Stimulated activated naive CD4-positive, alpha-beta T cell treated with Interleukin-2 at 50 U/mL for 16 hours (primary cell): ENCODE results near the gene COL20A1.
"Not testable (repeated sequence)": the region's sequence is repeated elsewhere in the genome, so short reads cannot be mapped to it uniquely, and the experiment has no call there.

Experiments used
- DNase-seq: peaks from one replicate; lab custom pipeline; 2025; lab: John Stamatoyannopoulos, UW

COL20A1 gene

GRCh38 chr20:63291811-63292210 is 1.2 kb upstream of the COL20A1 start:
- DNase-seq = no peak

GRCh38 chr20:63292292-63292701 is 689 bp upstream of the COL20A1 start:
- no peak for DNase-seq

- DNase-seq = no peak
These were observed 470 bp downstream of the COL20A1 start for GRCh38 chr20:63293456-63293855.

GRCh38 chr20:63293871-63294535 is 1.0 kb downstream of the COL20A1 start:
- no peak for DNase-seq

GRCh38 chr20:63294536-63294900 is 1.5 kb downstream of the COL20A1 start:
- no peak for DNase-seq

GRCh38 chr20:63295018-63295417 is 2.0 kb downstream of the COL20A1 start:
- no peak for DNase-seq

- no peak for DNase-seq
These were observed 2.4 kb downstream of the COL20A1 start for GRCh38 chr20:63295422-63295821.

- DNase-seq = no peak
These were observed 2.9 kb downstream of the COL20A1 start for GRCh38 chr20:63295846-63296245.

- DNase-seq = no peak
These were observed 3.7 kb downstream of the COL20A1 start for GRCh38 chr20:63296531-63297299.

- no peak for DNase-seq
These were observed 4.4 kb downstream of the COL20A1 start for GRCh38 chr20:63297371-63297781.

GRCh38 chr20:63297796-63298572 is 5.0 kb downstream of the COL20A1 start:
- DNase-seq = no peak

GRCh38 chr20:63298731-63299312 is 5.8 kb downstream of the COL20A1 start:
- DNase-seq = no peak

- no peak for DNase-seq
These were observed 8.7 kb downstream of the COL20A1 start for GRCh38 chr20:63301671-63302070.

- no peak for DNase-seq
These were observed 10.2 kb downstream of the COL20A1 start for GRCh38 chr20:63303095-63303666.

- no peak for DNase-seq
These were observed 12.4 kb downstream of the COL20A1 start for GRCh38 chr20:63305393-63305792.

GRCh38 chr20:63305933-63306672 is 13.1 kb downstream of the COL20A1 start:
- not testable (repeated sequence) for DNase-seq

- no peak for DNase-seq
These were observed 13.9 kb downstream of the COL20A1 start for GRCh38 chr20:63306673-63307537.

- no peak for DNase-seq
These were observed 14.7 kb downstream of the COL20A1 start for GRCh38 chr20:63307538-63308217.

- no peak for DNase-seq
These were observed 15.4 kb downstream of the COL20A1 start for GRCh38 chr20:63308218-63308911.
